GM12878 (cell line): ENCODE measurements around the gene RHOT1. TPM values are rescaled to one million over a fixed set of nuclear protein-coding genes. Genes with fewer than 3 reads are reported as not detected.

Experiments
- ATAC-seq: fragments of 200-7000 bp; cut with Tn5 transposase; 3 replicates; pipeline ENCODE4 v1.9.1; 2020; ENCODE audit warnings: mild to moderate bottlenecking, moderate library complexity
- BruUV-seq: library from RNA; stranded (reverse); fragments of 400-500 nt; replicated peaks from 2 replicates; lab custom pipeline; 2021; lab: Mats Ljungman, UMichigan
- CTCF ChIA-PET: fragments of 300-600 bp; sonication (Branson Sonifier 250); formaldehyde crosslinking; extraction: SDS; loops from one replicate; lab custom pipeline; 2021; ENCODE audit warnings: inconsistent platforms; lab: Yijun Ruan, JAX
- POLR2A ChIA-PET: fragments of 350-600 bp; formaldehyde crosslinking; extraction: SDS; loops from one replicate; lab custom pipeline; 2021; ENCODE audit warnings: inconsistent platforms; lab: Charles Lee
- RAD21 ChIA-PET: fragments of 300-600 bp; sonication (Branson Sonifier 250); formaldehyde crosslinking; loops from one replicate; lab custom pipeline; 2023; ENCODE audit warnings: antibody characterized with exemption; ENCODE audit not compliant: unreplicated experiment; lab: Charles Lee
- SMC1A ChIA-PET: fragments of 300-600 bp; sonication (Branson Sonifier 250); formaldehyde crosslinking; loops from one replicate; lab custom pipeline; 2023; ENCODE audit not compliant: unreplicated experiment, uncharacterized antibody; lab: Charles Lee
- DNase-seq: peaks from one replicate; pipeline ENCODE4 v3.0.0-alpha.2; 2011; ENCODE audit warnings: low read depth, low spot score
- FAIRE-seq: peaks from 3 replicates; lab custom pipeline; 2011; peaks lifted over from hg19 to GRCh38; lab: Jason Lieb, UNC
- H2AFZ ChIP-seq: 2 replicates; pipeline ENCODE4 v1.6.0; 2011; ENCODE audit warnings: low read depth, low read length, control low read depth; ENCODE audit not compliant: control insufficient read depth
- H3K27ac ChIP-seq: 2 replicates; pipeline ENCODE4 v1.5.1; 2011; ENCODE audit warnings: control low read depth; ENCODE audit not compliant: control insufficient read depth, insufficient read depth
- H3K27me3 ChIP-seq, 2 experiments: replicated peaks in 1 of 2; 2 replicates each; pipeline versions ENCODE4 v1.6.0 to v1.6.1; 2011; ENCODE audit warnings: low read length in 1 of 2; ENCODE audit not compliant: control insufficient read depth in 2 of 2, insufficient read depth in 2 of 2
- H3K36me3 ChIP-seq, 2 experiments: 2 replicates each; pipeline ENCODE4 v1.5.1; 2011; ENCODE audit warnings: low read length in 1 of 2; ENCODE audit not compliant: control insufficient read depth in 2 of 2, insufficient read depth in 2 of 2
- H3K4me1 ChIP-seq: 2 replicates; pipeline ENCODE4 v1.6.1; 2011; ENCODE audit warnings: mild to moderate bottlenecking, low read length, moderate library complexity, mixed read lengths; ENCODE audit not compliant: control insufficient read depth, insufficient read depth
- H3K4me2 ChIP-seq: 2 replicates; pipeline ENCODE4 v1.6.0; 2011; ENCODE audit warnings: control low read depth; ENCODE audit not compliant: control insufficient read depth, insufficient read depth
- H3K4me3 ChIP-seq: fragments of 200-600 bp; sonication (generic); 2 replicates; pipeline ENCODE4 v1.5.1; 2016
- H3K79me2 ChIP-seq: 2 replicates; pipeline ENCODE4 v1.6.0; 2011; ENCODE audit warnings: low read length; ENCODE audit not compliant: control insufficient read depth, insufficient read depth
- H3K9ac ChIP-seq: 2 replicates; pipeline ENCODE4 v1.8.0; 2011; ENCODE audit warnings: low read length, control low read depth, mixed read lengths; ENCODE audit not compliant: control insufficient read depth, insufficient read depth
- H3K9me3 ChIP-seq: replicated peaks from 3 replicates; pipeline ENCODE4 v1.5.1; 2011; ENCODE audit warnings: mild to moderate bottlenecking, low read length; ENCODE audit not compliant: control insufficient read depth, insufficient read depth
- H4K20me1 ChIP-seq: 2 replicates; pipeline ENCODE4 v1.6.0; 2011; ENCODE audit not compliant: control insufficient read depth, insufficient read depth
- GABPA ChIP-seq: IDR thresholded peaks from 2 replicates; pipeline ENCODE4 v1.6.1; 2014; ENCODE audit warnings: antibody characterized with exemption, low read depth, mild to moderate bottlenecking, inconsistent platforms
- GATAD2B ChIP-seq: fragments of 450-650 bp; conservative IDR thresholded peaks from 2 replicates; pipeline ENCODE4 v1.6.1; 2017; ENCODE audit warnings: low read depth, mild to moderate bottlenecking, moderate library complexity
- HCFC1 ChIP-seq: fragments of 150-350 bp; IDR thresholded peaks from 2 replicates; pipeline ENCODE4 v1.6.1; 2014; ENCODE audit warnings: low read length
- JUNB ChIP-seq: IDR thresholded peaks from 2 replicates; pipeline ENCODE4 v1.6.1; 2016; ENCODE audit warnings: antibody characterized with exemption, mild to moderate bottlenecking
- LARP7 ChIP-seq: fragments of 450-650 bp; IDR thresholded peaks from 2 replicates; pipeline ENCODE4 v1.6.1; 2017; ENCODE audit warnings: mild to moderate bottlenecking
- MLLT1 ChIP-seq: fragments of 450-650 bp; IDR thresholded peaks from 2 replicates; pipeline ENCODE4 v1.6.1; 2016; ENCODE audit warnings: mild to moderate bottlenecking
- MTA2 ChIP-seq: fragments of 450-650 bp; IDR thresholded peaks from 2 replicates; pipeline ENCODE4 v1.6.1; 2016; ENCODE audit warnings: low read depth, mild to moderate bottlenecking, moderate library complexity
- MYB ChIP-seq: fragments of 150-350 bp; IDR thresholded peaks from 2 replicates; pipeline ENCODE4 v1.6.1; 2014; ENCODE audit warnings: mild to moderate bottlenecking, low read depth, low read length, borderline replicate concordance
- NBN ChIP-seq: fragments of 450-650 bp; IDR thresholded peaks from 2 replicates; pipeline ENCODE4 v1.6.1; 2016
- NR2C2 ChIP-seq: IDR thresholded peaks from 2 replicates; pipeline ENCODE4 v1.6.1; 2011; ENCODE audit warnings: borderline replicate concordance, low read depth; ENCODE audit not compliant: control insufficient read depth, insufficient read length
- PAX5 ChIP-seq: IDR thresholded peaks from 2 replicates; pipeline ENCODE4 v1.6.1; 2011; ENCODE audit warnings: low read depth, low read length, borderline replicate concordance
- POLR2A ChIP-seq: IDR thresholded peaks from 2 replicates; pipeline ENCODE4 v1.6.1; 2011; ENCODE audit warnings: low read depth, mild to moderate bottlenecking, low read length
- POLR2AphosphoS2 ChIP-seq: IDR thresholded peaks from 2 replicates; pipeline ENCODE4 v1.6.1; 2011; ENCODE audit warnings: low read depth, mild to moderate bottlenecking, low read length, improper control_type of control experiment, moderate library complexity
- POLR2AphosphoS5 ChIP-seq: IDR thresholded peaks from 2 replicates; pipeline ENCODE4 v1.6.1; 2011; ENCODE audit warnings: mild to moderate bottlenecking, low read length, inconsistent platforms
- RELA ChIP-seq: fragments of 450-650 bp; IDR thresholded peaks from 2 replicates; pipeline ENCODE4 v1.8.0; 2014; ENCODE audit warnings: borderline replicate concordance; ENCODE audit not compliant: partially characterized antibody
- RUNX3 ChIP-seq: IDR thresholded peaks from 2 replicates; pipeline ENCODE4 v1.6.1; 2012; ENCODE audit warnings: low read length, inconsistent platforms
- SMAD5 ChIP-seq: IDR thresholded peaks from 2 replicates; pipeline ENCODE4 v1.6.1; 2016; ENCODE audit warnings: antibody characterized with exemption, low read depth
- SREBF1 ChIP-seq: IDR thresholded peaks from 2 replicates; pipeline ENCODE4 v1.6.1; 2012; ENCODE audit warnings: mild to moderate bottlenecking, low read length
- TCF12 ChIP-seq: IDR thresholded peaks from 2 replicates; pipeline ENCODE4 v1.6.1; 2011; ENCODE audit warnings: low read depth, mild to moderate bottlenecking, low read length
- USF2 ChIP-seq: IDR thresholded peaks from 2 replicates; pipeline ENCODE4 v1.6.1; 2011; ENCODE audit warnings: low read depth, low read length, improper control_type of control experiment, borderline replicate concordance
- WGBS: methylation state at CpG from one replicate; pipeline ENCODE4 v1.1.6; 2016; ENCODE audit warnings: low lambda C conversion rate; ENCODE audit not compliant: insufficient replicate concordance, insufficient coverage; ENCODE audit errors: missing lambda C conversion rate; 5-methylcytosine and 5-hydroxymethylcytosine counted together
- in situ Hi-C: fragments of 300-500 bp; cut with MboI; formaldehyde crosslinking; loops from 9 replicates; pipeline ENCODE4 v1.14.3; 2018; ENCODE audit warnings: mixed read lengths
- intact Hi-C: fragments of 100-400 bp; cut with micrococcal nuclease; formaldehyde crosslinking; loops from one replicate; pipeline ENCODE4 v1.14.2; 2022; ENCODE audit not compliant: unreplicated experiment
- polyA plus RNA-seq, 11 experiments: library from polyadenylated mRNA; depleted of rRNA in 4 of 11; unstranded in 6 of 11; stranded (reverse) in 5 of 11; fragments of >200 nt; fragmentation: Nextera tagmentation in 4 of 11; fragmentation: Illumina TruSeq in 1 of 11; extraction: Ambion mirVana in 4 of 11; extraction: Trizol in 1 of 11; gene quantifications; 1 replicate in 1 of 11; 2 replicates in 10 of 11; pipeline versions ENCODE4 v1.2.1 to v1.2.3, GENCODE V29; 2011 to 2016; ENCODE audit warnings: inconsistent platforms in 2 of 11, missing spikeins in 2 of 11, low read depth in 1 of 11
- total RNA-seq, 4 experiments: library from RNA; depleted of rRNA in 3 of 4; stranded (reverse); fragments of >200 nt in 3 of 4; fragmentation: Illumina TruSeq in 1 of 4; extraction: Trizol in 1 of 4; gene quantifications; 2 replicates each; pipeline versions ENCODE4 v1.2.1 to v1.2.3, GENCODE V29; 2013 to 2021

Gene RHOT1
- total and polyA plus RNA-seq, 10 of the 15 experiments (the other 5 are each of a cell fraction or from before 2014, with no cell fraction given) = 13.3 to 68.2 (median 22.8) TPM

GRCh38 chr17:32124985-32125847 lies 17.1 kb upstream of the RHOT1 start:
- ChIA-PET RAD21 (interaction anchor here (1.2 kb wide), 1 partner anchor 14 kb away, joined by 3 read pairs; no protein-coding TSS in a partner anchor), SMC1A (interaction anchor here (1.3 to 1.4 kb wide), 3 partner anchors 12 to 18 kb away, joined by 3 to 4 read pairs (median 3); no protein-coding TSS in a partner anchor), POLR2A (interaction anchor here (0.5 to 1.0 kb wide), 3 partner anchors 16 to 116 kb away, joined by 3 to 7 read pairs (median 4); no protein-coding TSS in a partner anchor)
- H3K27ac ChIP-seq = no peak overlapping the region
- ATAC-seq = no peak
- H3K79me2 ChIP-seq = peaks cover 10% of the 10 kb centered on the region
- no peak overlapping the region for H3K4me2 ChIP-seq
- H4K20me1 ChIP-seq = no peaks in the 10 kb centered on the region
- H3K36me3 ChIP-seq = peaks cover 0 to 3% of the 10 kb centered on the region in 2 experiments; a peak in 1 of 4 replicates
- H3K4me1 ChIP-seq = peaks cover 7% of the 10 kb centered on the region; the same call in 1 of the 2 replicates
- no TSS peak for BruUV-seq
- 97% methylated on average over 13 of the region's 13 CpGs for WGBS
- in situ Hi-C loops = no loop called here
- no peak for FAIRE-seq
- no peak for DNase-seq
- H3K4me3 ChIP-seq = no peak overlapping the region
- TF ChIP-seq LARP7 = no peak
- no peak for TF ChIP-seq USF2
- TF ChIP-seq GABPA = no peak
- no peak for TF ChIP-seq GATAD2B
- no peak for TF ChIP-seq SREBF1
- no peak for TF ChIP-seq HCFC1
- no peak for TF ChIP-seq RELA
- TF ChIP-seq MYB = no peak
- no peak for TF ChIP-seq NR2C2
- no peak for TF ChIP-seq NBN
- TF ChIP-seq TCF12 = no peak
- TF ChIP-seq POLR2AphosphoS2 = no peak
- no peak for TF ChIP-seq SMAD5
- TF ChIP-seq MLLT1 = no peak
- TF ChIP-seq MTA2 = no peak
- no peak for TF ChIP-seq POLR2AphosphoS5
- TF ChIP-seq RUNX3 = no peak
- no peak for TF ChIP-seq PAX5
- TF ChIP-seq JUNB = no peak
- no peak for TF ChIP-seq POLR2A
- TF ChIP-seq, all 136 proteins: peak for 0
- Histone ChIP-seq H3K27me3 (no peaks in the 10 kb centered on the region), H2AFZ (no peak overlapping the region), H3K9ac (no peak overlapping the region), H3K9me3 (no peaks in the 10 kb centered on the region)
- CTCF ChIA-PET = interaction anchor here (6.0 kb wide), 1 partner anchor 14 kb away, joined by 72 read pairs; the partner anchor contains the start of gene RHOT1
- intact Hi-C loops = no loop called here
